IgD-negative memory B cell (primary cell): ENCODE measurements around the gene PRTN3. TPM values are rescaled to one million over a fixed set of nuclear protein-coding genes. Genes with fewer than 3 reads are reported as not detected.
A peak's percentile ranks its signal among the peaks of the same experiment; 100 is the strongest.
"Not testable (repeated sequence)": the region's sequence is repeated elsewhere in the genome, so short reads cannot be mapped to it uniquely, and the experiment has no call there.

Source experiments
- H3K27ac Mint-ChIP-seq, 3 donors: one replicate each; pipeline ENCODE4 v1.8.0; 2020 to 2022; ENCODE audit warnings: mild to moderate bottlenecking in 3 of 3, mixed read lengths in 3 of 3, moderate library complexity in 1 of 3
- H3K27me3 Mint-ChIP-seq: one replicate; pipeline ENCODE4 v1.8.0; 2021; ENCODE audit warnings: mixed read lengths
- H3K36me3 Mint-ChIP-seq: one replicate; pipeline ENCODE4 v1.8.0; 2020; ENCODE audit warnings: mild to moderate bottlenecking, mixed read lengths
- H3K4me1 Mint-ChIP-seq, 3 donors: one replicate each; pipeline ENCODE4 v1.8.0; 2020 to 2022; ENCODE audit warnings: mixed read lengths in 3 of 3, mild to moderate bottlenecking in 1 of 3
- H3K4me3 Mint-ChIP-seq, 4 donors: one replicate each; pipeline ENCODE4 v1.8.0; 2020 to 2022; ENCODE audit warnings: mild to moderate bottlenecking in 4 of 4, mixed read lengths in 4 of 4, moderate library complexity in 3 of 4
- H3K9me3 Mint-ChIP-seq, 3 donors: one replicate each; pipeline ENCODE4 v1.8.0; 2020 to 2021; ENCODE audit warnings: mixed read lengths in 3 of 3, mild to moderate bottlenecking in 1 of 3
- polyA plus RNA-seq: library from polyadenylated mRNA; unstranded; fragments of 300-500 nt; fragmentation: Illumina TruSeq; gene quantifications from one replicate; pipeline ENCODE4 v1.2.3, GENCODE V29; 2021

The PRTN3 gene
- polyA plus RNA-seq, 1 donor from 2014 or later, result not detected

- Mint-ChIP-seq H3K27ac (peak overlapping the region in 1 of 3 donors; percentile 74), H3K4me3 (no peak overlapping the region), H3K9me3 (no peaks in the 10 kb centered on the region), H3K27me3 (no peaks in the 10 kb centered on the region), H3K4me1 (peaks cover 0 to 7% (median 0%) of the 10 kb centered on the region in 3 donors), H3K36me3 (no peaks in the 10 kb centered on the region)
Observed at GRCh38 chr19:882871-883497, 42.2 kb downstream of the PRTN3 start.

- no peak overlapping the region for H3K4me3 Mint-ChIP-seq
- H3K27ac Mint-ChIP-seq, result no peak overlapping the region
- no peaks in the 10 kb centered on the region for H3K36me3 Mint-ChIP-seq
- H3K4me1 Mint-ChIP-seq, result peaks cover 0 to 7% (median 5%) of the 10 kb centered on the region in 3 donors
- no peaks in the 10 kb centered on the region for H3K27me3 Mint-ChIP-seq
- H3K9me3 Mint-ChIP-seq, result no peaks in the 10 kb centered on the region
Observed at GRCh38 chr19:883661-884211, 42.9 kb downstream of the PRTN3 start.

- H3K27ac Mint-ChIP-seq, result no peak overlapping the region
- no peaks in the 10 kb centered on the region for H3K9me3 Mint-ChIP-seq
- peaks cover 3 to 7% (median 5%) of the 10 kb centered on the region in 3 donors for H3K4me1 Mint-ChIP-seq
- no peak overlapping the region for H3K4me3 Mint-ChIP-seq
- H3K36me3 Mint-ChIP-seq, result no peaks in the 10 kb centered on the region
- H3K27me3 Mint-ChIP-seq, result no peaks in the 10 kb centered on the region
Observed at GRCh38 chr19:884420-885211, 43.8 kb downstream of the PRTN3 start.

- H3K27ac Mint-ChIP-seq, result no peak overlapping the region
- H3K4me1 Mint-ChIP-seq, result peaks cover 3 to 8% (median 5%) of the 10 kb centered on the region in 3 donors
- no peaks in the 10 kb centered on the region for H3K9me3 Mint-ChIP-seq
- no peaks in the 10 kb centered on the region for H3K27me3 Mint-ChIP-seq
- H3K36me3 Mint-ChIP-seq, result no peaks in the 10 kb centered on the region
- H3K4me3 Mint-ChIP-seq, result no peak overlapping the region
Observed at GRCh38 chr19:885536-886224, 44.9 kb downstream of the PRTN3 start.

GRCh38 chr19:887072-887471 lies 46.3 kb downstream of the PRTN3 start:
- H3K4me3 Mint-ChIP-seq, result no peak overlapping the region
- H3K27me3 Mint-ChIP-seq, result no peaks in the 10 kb centered on the region
- peaks cover 3 to 10% (median 5%) of the 10 kb centered on the region in 3 donors for H3K4me1 Mint-ChIP-seq
- H3K27ac Mint-ChIP-seq, result peak overlapping the region in 2 of 3 donors; percentile 50 to 97
- no peaks in the 10 kb centered on the region for H3K36me3 Mint-ChIP-seq
- H3K9me3 Mint-ChIP-seq, result no peaks in the 10 kb centered on the region

GRCh38 chr19:887599-887998 lies 46.8 kb downstream of the PRTN3 start:
- Mint-ChIP-seq H3K4me3 (peak overlapping the region in 1 of 4 donors; percentile 96), H3K9me3 (no peaks in the 10 kb centered on the region), H3K27me3 (no peaks in the 10 kb centered on the region), H3K27ac (peak overlapping the region in 2 of 3 donors; percentile 94 to 97), H3K36me3 (no peaks in the 10 kb centered on the region), H3K4me1 (peaks cover 3 to 10% (median 5%) of the 10 kb centered on the region in 3 donors)

- Mint-ChIP-seq H3K4me1 (peaks cover 8 to 17% (median 10%) of the 10 kb centered on the region in 3 donors), H3K27ac (peak overlapping the region in 2 of 3 donors; percentile 94 to 97), H3K36me3 (no peaks in the 10 kb centered on the region), H3K9me3 (peaks cover 0 to 2% (median 0%) of the 10 kb centered on the region in 3 donors), H3K4me3 (peak overlapping the region in 2 of 4 donors; percentile 72 to 96), H3K27me3 (peaks cover 2% of the 10 kb centered on the region)
Observed at GRCh38 chr19:888581-889385, 48.0 kb downstream of the PRTN3 start.

- peaks cover 0 to 2% (median 0%) of the 10 kb centered on the region in 3 donors for H3K9me3 Mint-ChIP-seq
- peak overlapping the region in 2 of 3 donors; percentile 94 to 97 for H3K27ac Mint-ChIP-seq
- peaks cover 2% of the 10 kb centered on the region for H3K27me3 Mint-ChIP-seq
- peak overlapping the region in 3 of 4 donors; percentile 60 to 96 (median 65) for H3K4me3 Mint-ChIP-seq
- H3K4me1 Mint-ChIP-seq, result peaks cover 8 to 18% (median 10%) of the 10 kb centered on the region in 3 donors
- no peaks in the 10 kb centered on the region for H3K36me3 Mint-ChIP-seq
Observed at GRCh38 chr19:889662-890295, 49.0 kb downstream of the PRTN3 start.

- peak overlapping the region; percentile 83 to 97 (median 90) for H3K27ac Mint-ChIP-seq
- peaks cover 2% of the 10 kb centered on the region for H3K27me3 Mint-ChIP-seq
- peaks cover 2% of the 10 kb centered on the region for H3K36me3 Mint-ChIP-seq
- peak overlapping the region in 3 of 4 donors; percentile 64 to 96 (median 88) for H3K4me3 Mint-ChIP-seq
- H3K9me3 Mint-ChIP-seq, result peaks cover 0 to 2% (median 0%) of the 10 kb centered on the region in 3 donors
- peaks cover 8 to 20% (median 10%) of the 10 kb centered on the region in 3 donors for H3K4me1 Mint-ChIP-seq
Observed at GRCh38 chr19:890831-891230, 50.0 kb downstream of the PRTN3 start.

GRCh38 chr19:891421-892200 lies 50.8 kb downstream of the PRTN3 start:
- not testable (repeated sequence) for H3K36me3 Mint-ChIP-seq
- peak overlapping the region; percentile 71 to 93 (median 83) for H3K4me3 Mint-ChIP-seq

GRCh38 chr19:892243-892893 lies 51.6 kb downstream of the PRTN3 start:
- H3K36me3 Mint-ChIP-seq, result peaks cover 2% of the 10 kb centered on the region
- H3K4me3 Mint-ChIP-seq, result peak overlapping the region; percentile 71 to 93 (median 83)
- H3K4me1 Mint-ChIP-seq, result peaks cover 8 to 18% (median 10%) of the 10 kb centered on the region in 3 donors
- peaks cover 2% of the 10 kb centered on the region for H3K27me3 Mint-ChIP-seq
- peak overlapping the region in 2 of 3 donors; percentile 76 to 97 for H3K27ac Mint-ChIP-seq
- H3K9me3 Mint-ChIP-seq, result peaks cover 0 to 2% (median 0%) of the 10 kb centered on the region in 3 donors

More at GRCh38 chr19:891421-892200, 50.8 kb downstream of the PRTN3 start:
- H3K27ac Mint-ChIP-seq, result peak overlapping the region; percentile 83 to 97 (median 90)
- H3K4me1 Mint-ChIP-seq, result peaks cover 8 to 20% (median 10%) of the 10 kb centered on the region in 3 donors
- H3K27me3 Mint-ChIP-seq, H3K9me3 Mint-ChIP-seq: not testable (repeated sequence)

- peaks cover 2% of the 10 kb centered on the region for H3K27me3 Mint-ChIP-seq
- peaks cover 2% of the 10 kb centered on the region for H3K36me3 Mint-ChIP-seq
- H3K27ac Mint-ChIP-seq, result peak within 1 kb of the TSS; percentile 97 to 100 (median 100)
- H3K4me3 Mint-ChIP-seq, result peak within 1 kb of the TSS; percentile 92 to 95 (median 93)
- peaks cover 8 to 15% (median 10%) of the 10 kb centered on the region in 3 donors for H3K4me1 Mint-ChIP-seq
- peaks cover 0 to 2% (median 0%) of the 10 kb centered on the region in 3 donors for H3K9me3 Mint-ChIP-seq
Observed at GRCh38 chr19:892894-893689, 52.3 kb downstream of the PRTN3 start, which contains the start of the genes MED16 and RNU6-9. TSS of gene MED16 (minus strand) at chr19:893187. CDS start at chr19:891131, 2,056 bp downstream. TSS of gene RNU6-9 (plus strand) at chr19:893484.
